ENCODE measurements around the gene RNF157. TPM values are rescaled to one million over a fixed set of nuclear protein-coding genes. Genes with fewer than 3 reads are reported as not detected.

Gene RNF157
- total RNA-seq, 2 donors from 2014 or later: 9.6 to 11.2 TPM

- H3K4me3 ChIP-seq (ENCODE audit: low read length): peak overlapping the region; percentile 70
- H3K27me3 Mint-ChIP-seq (ENCODE audit: insufficient read depth): peaks cover 92% of the 10 kb centered on the region
- H3K9ac ChIP-seq (ENCODE audit: extremely low read depth, low read length, poor library complexity, severe bottlenecking): peak overlapping the region; percentile 18
- H3K9me3 ChIP-seq (ENCODE audit: control insufficient read depth, low read length): no peaks in the 10 kb centered on the region
- H3K4me1 ChIP-seq (ENCODE audit: control insufficient read depth, insufficient read depth, low read length): peaks cover 29% of the 10 kb centered on the region
- no peaks in the 10 kb centered on the region for H3K9me3 Mint-ChIP-seq
- peak overlapping the region; percentile 87 for H3K27ac Mint-ChIP-seq
- peaks cover 52% of the 10 kb centered on the region for H3K4me1 Mint-ChIP-seq
- TF ChIP-seq CTCF (conservative IDR thresholded peaks at IDR 0.05): no peak
- H3K36me3 ChIP-seq (ENCODE audit: control insufficient read depth, insufficient read depth, low read length): no peaks in the 10 kb centered on the region
- peak; percentile 73 for DNase-seq
- WGBS, 2 experiments (ENCODE audit: insufficient coverage in 1 of 2, insufficient read length in 1 of 2): 26 to 30% methylated on average over 10 to 15 of the region's 15 CpGs
- H3K27me3 ChIP-seq (ENCODE audit: control insufficient read depth, insufficient read depth, low read length, poor library complexity, severe bottlenecking): peaks cover 95% of the 10 kb centered on the region
- H3K4me3 Mint-ChIP-seq: peak overlapping the region; percentile 82
- H3K27ac ChIP-seq (ENCODE audit: low read depth, low read length): peak overlapping the region; percentile 85
- H3K36me3 Mint-ChIP-seq (ENCODE audit: low read depth): peaks cover 8% of the 10 kb centered on the region
Observed at GRCh38 chr17:76138896-76139752, 101.2 kb downstream of the RNF157 start.

- Mint-ChIP-seq H3K27me3 (ENCODE audit: insufficient read depth) (peaks cover 92% of the 10 kb centered on the region), H3K4me3 (peak overlapping the region; percentile 82), H3K4me1 (peaks cover 55% of the 10 kb centered on the region), H3K27ac (peak overlapping the region; percentile 87), H3K9me3 (no peaks in the 10 kb centered on the region), H3K36me3 (ENCODE audit: low read depth) (peaks cover 8% of the 10 kb centered on the region)
- Histone ChIP-seq H3K27me3 (ENCODE audit: control insufficient read depth, insufficient read depth, low read length, poor library complexity, severe bottlenecking) (peaks cover 90% of the 10 kb centered on the region), H3K4me3 (ENCODE audit: low read length) (peak overlapping the region; percentile 70), H3K27ac (ENCODE audit: low read depth, low read length) (peak overlapping the region; percentile 85), H3K9me3 (ENCODE audit: control insufficient read depth, low read length) (no peaks in the 10 kb centered on the region), H3K9ac (ENCODE audit: extremely low read depth, low read length, poor library complexity, severe bottlenecking) (peak overlapping the region; percentile 18), H3K36me3 (ENCODE audit: control insufficient read depth, insufficient read depth, low read length) (no peaks in the 10 kb centered on the region), H3K4me1 (ENCODE audit: control insufficient read depth, insufficient read depth, low read length) (peaks cover 29% of the 10 kb centered on the region)
- no peak for TF ChIP-seq CTCF (conservative IDR thresholded peaks at IDR 0.05)
- DNase-seq: peak; percentile 88
- 0 to 4% methylated on average over 2 to 21 of the region's 23 CpGs for WGBS, 2 experiments (ENCODE audit: insufficient coverage in 1 of 2, insufficient read length in 1 of 2)
Observed at GRCh38 chr17:76138234-76138895, 101.9 kb downstream of the RNF157 start.

- Histone ChIP-seq H3K36me3 (ENCODE audit: control insufficient read depth, insufficient read depth, low read length) (no peaks in the 10 kb centered on the region), H3K4me3 (ENCODE audit: low read length) (peak overlapping the region; percentile 70), H3K27ac (ENCODE audit: low read depth, low read length) (peak overlapping the region; percentile 85), H3K4me1 (ENCODE audit: control insufficient read depth, insufficient read depth, low read length) (peaks cover 32% of the 10 kb centered on the region), H3K9ac (ENCODE audit: extremely low read depth, low read length, poor library complexity, severe bottlenecking) (peak overlapping the region; percentile 6), H3K9me3 (ENCODE audit: control insufficient read depth, low read length) (no peaks in the 10 kb centered on the region), H3K27me3 (ENCODE audit: control insufficient read depth, insufficient read depth, low read length, poor library complexity, severe bottlenecking) (peaks cover 82% of the 10 kb centered on the region)
- WGBS, 2 experiments (ENCODE audit: insufficient coverage in 1 of 2, insufficient read length in 1 of 2): 25 to 26% methylated on average over 20 to 54 of the region's 54 CpGs
- no peak for TF ChIP-seq CTCF (conservative IDR thresholded peaks at IDR 0.05)
- Mint-ChIP-seq H3K4me1 (peaks cover 49% of the 10 kb centered on the region), H3K9me3 (no peaks in the 10 kb centered on the region), H3K27ac (peak overlapping the region; percentile 55), H3K27me3 (ENCODE audit: insufficient read depth) (peaks cover 88% of the 10 kb centered on the region), H3K4me3 (peak overlapping the region; percentile 82), H3K36me3 (ENCODE audit: low read depth) (peaks cover 8% of the 10 kb centered on the region)
- DNase-seq: peak; percentile 80
Observed at GRCh38 chr17:76137351-76138233, 102.7 kb downstream of the RNF157 start.

Data from endodermal cell (in vitro differentiated cells).